Stimulated activated CD8-positive, alpha-beta memory T cell treated with anti-CD3 and anti-CD28 coated beads, Interleukin-15, amount 100 ng/mL, for 4 hours (primary cell): ENCODE data around the gene ACOXL.
"Not testable (repeated sequence)": the region's sequence is repeated elsewhere in the genome, so short reads cannot be mapped to it uniquely, and the experiment has no call there.

Source experiments
- DNase-seq, 2 donors: peaks; one replicate each; pipeline ENCODE4 v3.0.0-alpha.2; 2020; ENCODE audit warnings: low read depth in 2 of 2

ACOXL gene

DNA sequence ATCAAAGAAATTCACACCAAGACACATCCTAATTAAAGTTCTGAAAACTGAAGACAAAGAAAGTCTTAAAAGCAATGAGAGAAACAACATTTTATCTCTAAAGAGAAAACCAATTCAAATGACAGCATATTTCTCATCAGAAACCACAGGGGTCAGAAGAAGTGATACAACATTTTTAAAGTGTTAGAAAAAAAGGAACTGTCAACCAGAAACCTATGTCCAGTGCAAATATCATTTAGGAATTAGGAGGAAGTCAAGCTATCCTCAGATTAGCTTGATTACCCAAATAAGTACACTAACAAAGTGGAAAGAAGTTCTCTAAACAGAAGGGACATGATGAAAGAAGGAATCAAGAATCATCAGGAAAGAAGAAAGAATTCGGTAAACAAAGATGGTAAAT is 328.8 kb downstream of the ACOXL start:
- DNase-seq: no peak

DNA sequence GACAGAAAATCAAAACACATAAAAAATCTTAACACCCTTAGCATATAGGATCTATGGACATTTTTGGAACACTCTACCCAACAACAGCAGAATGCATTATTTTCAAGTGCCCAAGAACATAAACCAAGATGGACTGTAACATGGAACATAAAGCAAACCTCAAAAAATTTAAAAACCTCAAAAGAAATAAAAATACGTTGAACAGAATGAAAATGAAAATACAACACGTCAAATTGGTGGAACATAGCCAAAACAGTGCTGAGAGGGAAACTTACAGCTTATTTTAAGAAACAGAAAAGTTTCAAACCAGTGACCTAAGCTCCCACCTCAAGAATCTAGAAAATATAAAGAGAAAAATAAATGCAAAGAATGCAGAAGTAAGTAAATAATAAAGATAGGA is 330.0 kb downstream of the ACOXL start:
- no peak for DNase-seq

GRCh38 chr2:111066062-111066593 is 333.8 kb downstream of the ACOXL start:
- no peak for DNase-seq

- DNase-seq: no peak
Observed at GRCh38 chr2:111068435-111069058, 336.2 kb downstream of the ACOXL start.

DNA sequence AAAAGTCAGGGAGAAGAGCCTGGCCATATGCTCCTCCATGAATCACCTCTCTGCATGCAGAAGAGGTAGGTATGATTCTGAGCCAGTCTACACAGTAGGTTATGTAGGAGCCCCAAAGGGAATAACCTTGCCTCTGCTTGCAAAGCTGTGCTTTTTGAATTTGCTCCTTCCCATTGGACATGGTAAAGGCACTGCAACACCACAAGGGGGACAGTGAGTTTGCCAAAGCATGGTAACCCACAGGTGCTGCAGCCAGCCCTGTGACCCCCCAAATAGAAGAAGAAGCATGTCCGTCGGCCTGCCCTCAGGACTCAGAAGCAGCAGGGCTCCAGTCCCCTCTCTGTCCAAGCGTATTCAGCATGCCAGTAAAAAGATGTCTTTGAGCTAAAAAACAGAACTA is 337.3 kb downstream of the ACOXL start:
- no peak for DNase-seq

- DNase-seq: no peak
Observed at GRCh38 chr2:111071600-111072171, 339.3 kb downstream of the ACOXL start.

- no peak for DNase-seq
Observed at GRCh38 chr2:111072220-111072871, 340.0 kb downstream of the ACOXL start.

DNA sequence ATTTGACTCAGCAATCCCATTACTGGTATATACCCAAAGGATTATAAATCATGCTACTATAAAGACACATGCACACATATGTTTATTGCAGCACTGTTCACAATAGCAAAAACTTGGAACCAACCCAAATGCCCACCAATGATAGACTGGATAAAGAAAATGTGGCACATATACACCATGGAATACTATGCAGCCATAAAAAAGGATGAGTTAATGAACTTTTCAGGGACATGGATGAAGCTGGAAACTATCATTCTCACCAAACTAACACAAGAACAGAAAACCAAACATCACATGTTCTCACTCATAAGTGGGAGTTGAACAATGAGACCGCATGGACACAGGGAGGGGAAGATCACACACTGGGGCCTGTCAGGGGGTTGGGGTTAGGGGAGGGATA is 350.3 kb downstream of the ACOXL start:
- DNase-seq: not testable (repeated sequence)

DNA sequence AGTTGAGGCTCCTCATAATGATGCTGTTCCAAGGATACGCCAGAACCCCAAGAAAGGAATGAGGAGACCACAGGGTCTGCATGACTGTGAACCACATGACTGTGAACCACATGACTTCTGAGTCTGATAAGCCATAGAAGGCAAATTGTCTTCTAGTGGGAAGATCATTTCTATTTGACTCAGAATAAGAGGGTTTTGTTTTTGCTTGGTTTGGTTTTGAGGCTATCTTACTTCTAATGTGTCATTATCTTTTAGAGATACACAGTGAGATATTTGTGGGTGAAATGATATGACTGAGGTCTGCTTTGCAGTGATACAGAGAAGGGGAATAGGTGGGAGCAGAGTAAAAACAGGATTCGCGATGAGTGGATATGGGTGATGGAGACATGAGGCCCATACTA is 359.4 kb downstream of the ACOXL start:
- no peak for DNase-seq

DNA sequence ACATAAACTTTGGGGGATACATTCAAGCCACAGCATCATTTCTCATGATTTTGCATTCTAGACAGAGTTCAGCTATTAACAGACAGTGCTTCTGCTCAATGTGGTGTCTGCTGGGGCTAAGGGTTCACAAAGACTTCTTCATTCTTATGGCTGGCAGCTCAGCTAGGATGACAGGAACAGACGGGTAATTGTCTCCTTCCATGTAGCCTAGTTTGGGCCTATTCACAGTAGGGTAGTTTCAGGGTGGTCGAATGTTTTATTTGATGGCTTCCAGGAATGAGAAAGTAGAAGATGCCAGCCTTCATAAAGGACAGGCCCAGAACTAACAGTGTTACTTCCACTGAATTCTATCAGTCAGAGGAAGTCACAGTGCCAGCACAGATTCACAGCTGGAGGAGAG is 362.3 kb downstream of the ACOXL start:
- no peak for DNase-seq

GRCh38 chr2:111095434-111095833 is 363.1 kb downstream of the ACOXL start:
- DNase-seq: no peak

GRCh38 chr2:111099402-111099801 is 367.0 kb downstream of the ACOXL start:
- DNase-seq: no peak

- DNase-seq: no peak
Observed at GRCh38 chr2:111100087-111100764, 367.9 kb downstream of the ACOXL start.

GRCh38 chr2:111100765-111101162 is 368.4 kb downstream of the ACOXL start:
- DNase-seq: no peak

DNA sequence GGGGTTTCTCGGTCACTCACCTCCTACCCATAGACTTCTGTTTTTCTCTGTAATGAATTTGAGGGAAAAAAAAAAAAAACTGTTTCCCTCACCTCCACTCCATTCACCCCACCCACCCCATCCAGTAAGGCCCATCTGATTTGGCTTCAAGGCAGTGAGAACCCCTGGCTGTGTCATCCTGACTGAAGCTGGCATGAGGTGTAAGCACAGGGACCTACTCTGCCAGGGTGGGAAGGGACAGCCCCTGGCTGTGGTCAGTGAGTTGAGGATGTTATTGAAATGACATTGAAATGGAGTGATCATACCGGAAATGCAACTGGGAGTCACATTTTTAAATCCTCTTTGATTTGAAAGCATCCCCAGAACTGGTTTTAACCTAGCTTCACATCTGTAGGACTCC is 369.2 kb downstream of the ACOXL start:
- DNase-seq: no peak

- no peak for DNase-seq
Observed at GRCh38 chr2:111102216-111102615, 369.8 kb downstream of the ACOXL start.

DNA sequence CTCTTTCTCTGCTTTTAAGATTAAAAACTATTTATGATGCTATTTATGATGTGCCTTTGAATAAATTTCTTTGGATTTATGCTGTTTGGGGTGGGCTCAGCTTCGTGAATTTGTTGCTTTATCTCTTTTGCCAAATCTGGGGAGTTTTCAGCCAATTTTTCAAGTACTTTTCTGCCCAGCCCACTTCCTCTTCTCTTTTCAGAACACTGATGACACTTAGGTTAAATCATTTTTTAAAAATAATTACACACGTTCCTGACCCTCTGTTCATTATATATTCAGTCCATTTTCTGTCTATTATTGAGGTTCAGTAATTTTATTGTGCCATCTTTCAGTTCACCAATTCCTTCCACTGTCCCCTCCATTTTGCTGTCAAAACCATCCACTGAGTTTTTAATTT is 373.6 kb downstream of the ACOXL start:
- DNase-seq: no peak

GRCh38 chr2:111106706-111107105 is 374.3 kb downstream of the ACOXL start:
- no peak for DNase-seq

GRCh38 chr2:111108745-111109271 is 376.4 kb downstream of the ACOXL start:
- DNase-seq: no peak

GRCh38 chr2:111111101-111111755 is 378.9 kb downstream of the ACOXL start:
- no peak for DNase-seq

DNA sequence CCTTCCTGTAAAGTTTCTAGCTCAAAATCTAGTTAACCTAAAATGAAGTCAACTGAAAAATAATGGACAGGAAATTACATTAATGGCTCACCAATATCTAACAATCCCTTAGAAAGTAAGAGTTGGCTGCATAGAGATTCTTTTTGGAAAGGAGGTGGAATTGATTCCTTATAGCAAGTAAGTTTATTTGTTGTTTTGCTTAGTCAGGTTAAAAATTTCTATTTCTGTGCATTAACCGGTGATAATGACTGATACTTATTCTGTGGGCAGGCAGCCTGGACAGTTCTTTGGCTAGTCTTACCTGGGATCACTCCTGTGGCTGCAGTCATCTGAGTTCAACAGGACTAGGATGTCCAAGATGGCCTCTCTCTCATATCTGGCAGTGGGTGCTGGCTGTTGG is 381.5 kb downstream of the ACOXL start:
- DNase-seq: no peak
